RPMI8226 (cell line): ENCODE results near the gene RANBP3.
"Not testable (repeated sequence)": the region's sequence is repeated elsewhere in the genome, so short reads cannot be mapped to it uniquely, and the experiment has no call there.

Source experiments
- DNase-seq: peaks from one replicate; pipeline ENCODE4 v3.0.0-alpha.2; 2015

RANBP3 gene

GRCh38 chr19:5977785-5978605, at the start of gene RANBP3:
Gene RANBP3, minus strand, starts transcription at chr19:5978140. Its CDS starts 58 bp downstream, at chr19:5978082.
- peak; percentile 99 for DNase-seq

GRCh38 chr19:6026390-6027227, 48.7 kb upstream of the RANBP3 start:
- DNase-seq = no peak

GRCh38 chr19:6024756-6025155, 46.8 kb upstream of the RANBP3 start:
- not testable (repeated sequence) for DNase-seq

GRCh38 chr19:6023936-6024335, 46.0 kb upstream of the RANBP3 start:
- DNase-seq = no peak

- peak; percentile 13 for DNase-seq
Observed at GRCh38 chr19:6023085-6023682, 45.2 kb upstream of the RANBP3 start.

- DNase-seq = no peak
Observed at GRCh38 chr19:6022570-6023064, 44.7 kb upstream of the RANBP3 start.

- peak; percentile 88 for DNase-seq
Observed at GRCh38 chr19:6021878-6022569, 44.1 kb upstream of the RANBP3 start.

- no peak for DNase-seq
Observed at GRCh38 chr19:6020972-6021805, 43.2 kb upstream of the RANBP3 start.

- no peak for DNase-seq
Observed at GRCh38 chr19:6020166-6020882, 42.4 kb upstream of the RANBP3 start.

- peak; percentile 60 for DNase-seq
Observed at GRCh38 chr19:6018786-6019185, 40.8 kb upstream of the RANBP3 start.

- DNase-seq = no peak
Observed at GRCh38 chr19:6017576-6017975, 39.6 kb upstream of the RANBP3 start.

GRCh38 chr19:6015841-6016545, 38.1 kb upstream of the RANBP3 start:
- no peak for DNase-seq

GRCh38 chr19:6014551-6015135, 36.7 kb upstream of the RANBP3 start:
- DNase-seq = no peak

- no peak for DNase-seq
Observed at GRCh38 chr19:6012426-6013170, 34.7 kb upstream of the RANBP3 start.

GRCh38 chr19:6011794-6012193, 33.9 kb upstream of the RANBP3 start:
- peak; percentile 44 for DNase-seq

GRCh38 chr19:6011206-6011605, 33.3 kb upstream of the RANBP3 start:
- peak; percentile 62 for DNase-seq

- DNase-seq = no peak
Observed at GRCh38 chr19:6010107-6010506, 32.2 kb upstream of the RANBP3 start.

GRCh38 chr19:6007866-6008265, 29.9 kb upstream of the RANBP3 start:
- no peak for DNase-seq

GRCh38 chr19:6006896-6007295, 29.0 kb upstream of the RANBP3 start:
- DNase-seq = no peak
